ENCODE results near the gene RASSF4.

RASSF4 gene

DNA sequence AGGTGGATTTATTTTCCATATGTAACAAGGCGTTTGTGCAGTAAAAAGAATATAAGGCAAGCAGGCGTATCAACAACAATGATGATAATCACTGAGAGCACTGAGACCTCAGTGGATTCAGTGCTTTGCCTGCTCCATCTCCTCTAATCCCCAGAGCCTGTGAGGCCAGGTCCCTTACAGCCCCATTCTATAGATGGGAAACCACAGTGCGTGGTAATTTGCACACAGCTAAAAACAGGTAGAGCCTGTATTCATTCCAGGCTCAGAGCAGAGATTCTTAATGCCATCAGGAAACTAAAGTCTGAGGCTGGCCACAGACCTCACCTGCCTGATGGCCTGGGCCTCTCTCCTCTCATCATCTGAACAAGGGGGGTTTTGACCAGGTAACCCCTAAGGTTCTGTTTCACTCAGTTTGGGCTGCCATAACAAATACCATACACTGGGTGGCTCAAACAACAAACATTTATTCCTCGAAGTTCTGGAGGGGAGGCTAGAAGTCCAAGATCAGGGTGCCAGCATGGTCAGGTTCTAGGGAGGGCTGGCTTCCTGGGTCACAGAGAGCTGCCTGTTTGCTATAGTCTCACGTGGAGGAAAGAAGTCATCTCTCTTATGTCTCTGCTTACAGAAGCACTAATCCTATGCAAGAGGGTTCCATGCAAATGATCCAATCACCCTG, 10.3 kb upstream of the RASSF4 start:
- DNase-seq: no peak

DNA sequence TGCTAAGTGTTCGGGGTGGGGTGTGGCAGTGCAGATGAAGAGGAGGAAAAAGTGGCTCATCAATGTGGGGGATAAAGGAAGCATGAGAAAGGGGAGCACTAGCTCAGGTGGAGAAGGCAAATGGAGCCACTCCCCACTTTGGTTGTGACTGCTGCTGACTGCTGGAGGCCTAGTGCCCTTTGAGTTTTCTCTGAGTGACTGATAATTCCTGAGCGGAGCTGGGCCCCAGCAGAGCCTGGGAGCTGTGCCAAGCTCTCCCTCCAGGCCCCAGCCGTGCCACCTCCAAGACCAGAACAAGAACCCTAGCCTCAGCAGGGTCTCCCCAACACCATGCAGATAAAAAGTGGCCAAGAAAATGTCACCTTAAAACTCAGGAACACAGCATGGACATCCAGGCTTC, 9.7 kb upstream of the RASSF4 start:
- no peak for DNase-seq

DNA sequence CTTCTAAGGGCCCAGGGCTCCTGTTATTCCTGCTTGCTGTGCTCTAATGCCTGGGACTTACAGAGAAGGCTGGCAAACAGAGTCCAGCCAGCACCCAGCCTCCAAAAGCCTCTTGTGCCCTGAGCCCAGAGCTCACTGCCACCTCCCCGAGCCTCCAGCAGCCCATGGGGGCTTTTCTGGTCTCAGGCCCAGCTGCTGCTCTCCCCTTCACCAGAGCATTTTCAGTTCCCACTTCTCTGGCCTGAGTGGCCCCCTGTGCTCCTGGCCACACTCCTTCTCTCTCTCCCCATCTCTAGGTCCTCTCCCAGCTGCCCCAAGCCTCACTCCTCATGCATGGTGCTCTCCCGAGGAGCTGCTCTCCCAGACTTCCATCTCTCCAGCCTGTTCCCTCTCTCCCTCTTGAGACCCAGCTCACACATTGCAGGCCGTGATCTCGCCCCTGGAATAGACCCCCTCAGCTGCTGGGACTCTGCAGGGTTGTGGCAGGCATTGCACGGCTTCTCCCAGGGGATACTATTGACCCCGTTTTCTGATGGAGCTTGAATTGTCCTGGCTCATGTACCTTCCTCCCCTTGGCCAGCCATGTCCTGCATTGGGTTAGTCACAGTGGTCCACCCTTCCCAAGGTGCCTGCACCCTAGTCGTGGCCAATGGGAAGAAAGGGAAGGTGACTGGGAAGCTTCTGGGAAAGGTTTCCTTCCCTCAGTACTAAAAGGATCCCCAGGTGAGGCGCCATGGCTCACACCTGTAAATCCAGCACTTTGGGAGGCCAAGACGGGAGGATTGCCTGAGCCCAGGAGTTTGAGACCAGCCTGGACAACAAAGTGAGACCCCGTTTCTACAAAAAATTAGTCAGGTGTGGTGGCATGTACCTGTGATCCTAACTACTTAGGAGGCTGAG, 9.0 kb upstream of the RASSF4 start:
- DNase-seq: no peak

DNA sequence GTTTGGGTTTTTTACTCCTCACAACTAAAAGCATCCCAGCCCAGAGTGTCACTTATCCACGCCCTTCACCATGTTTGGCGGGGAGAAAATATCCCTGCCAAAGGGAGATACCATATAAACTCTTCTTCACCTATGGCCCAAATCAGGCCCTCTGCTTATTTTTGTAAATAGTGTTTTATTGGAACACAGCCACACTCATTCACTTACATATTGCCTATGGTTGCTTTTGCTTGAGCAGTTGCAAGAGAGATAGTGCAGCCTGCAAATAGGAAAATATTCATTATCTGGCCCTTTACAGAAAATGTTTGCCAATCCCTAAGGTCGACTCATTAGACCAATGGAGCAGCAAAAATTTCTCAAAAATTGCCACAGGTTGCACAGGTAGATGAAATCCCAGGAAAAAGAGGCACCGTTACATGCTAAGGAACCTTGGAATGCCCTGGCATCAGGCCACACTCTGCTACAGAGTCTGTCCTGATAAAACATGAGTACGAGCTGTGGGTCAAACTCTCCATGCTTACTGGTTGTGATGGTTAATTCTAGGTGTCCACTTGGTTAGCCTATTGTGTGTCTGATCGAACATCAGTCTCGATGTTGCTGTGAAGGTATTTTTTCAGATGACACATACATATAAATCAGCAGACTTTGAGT, 7.9 kb upstream of the RASSF4 start:
- no peak for DNase-seq

DNA sequence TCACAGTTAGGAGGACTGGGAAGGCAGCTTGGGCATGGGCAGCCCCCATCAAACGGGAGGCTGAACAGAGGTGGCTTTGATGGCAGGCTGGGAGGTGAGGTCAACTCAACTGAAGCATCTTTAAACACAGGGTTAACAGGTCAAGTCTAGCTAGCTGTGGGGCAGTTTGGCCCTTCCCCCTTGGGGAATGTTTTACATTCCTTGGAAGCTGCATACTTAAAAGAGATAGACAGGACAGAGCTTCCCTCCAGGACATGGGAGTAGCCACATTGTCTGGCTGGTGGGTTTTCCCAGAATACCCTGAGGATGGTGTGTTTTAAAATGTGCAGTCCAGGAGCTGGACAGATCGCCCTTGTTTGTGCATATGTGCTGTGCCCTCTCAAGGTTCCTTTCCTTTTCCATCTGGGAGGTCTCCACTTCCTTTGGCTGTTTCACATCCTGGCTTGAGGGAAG, 6.8 kb upstream of the RASSF4 start:
- DNase-seq: no peak

DNA sequence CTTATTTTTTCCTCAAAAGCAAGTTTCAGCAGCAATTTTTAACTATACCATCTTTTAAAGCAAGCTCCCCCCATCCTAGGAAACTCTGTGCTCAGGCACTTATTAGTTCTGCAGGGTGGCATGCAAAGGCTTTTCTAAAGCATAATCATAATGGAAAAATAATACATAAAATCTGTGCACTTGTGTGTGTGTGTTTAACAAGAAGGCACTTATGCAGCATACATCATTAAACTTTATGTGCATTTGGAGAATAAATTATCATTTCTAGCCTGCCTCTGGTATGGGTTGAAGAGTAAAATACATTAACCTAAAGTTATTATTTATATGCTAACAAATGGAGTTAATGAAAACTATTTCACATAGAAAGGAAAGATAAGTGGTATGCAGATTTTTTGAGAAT, 5.6 kb upstream of the RASSF4 start:
- DNase-seq: no peak

DNA sequence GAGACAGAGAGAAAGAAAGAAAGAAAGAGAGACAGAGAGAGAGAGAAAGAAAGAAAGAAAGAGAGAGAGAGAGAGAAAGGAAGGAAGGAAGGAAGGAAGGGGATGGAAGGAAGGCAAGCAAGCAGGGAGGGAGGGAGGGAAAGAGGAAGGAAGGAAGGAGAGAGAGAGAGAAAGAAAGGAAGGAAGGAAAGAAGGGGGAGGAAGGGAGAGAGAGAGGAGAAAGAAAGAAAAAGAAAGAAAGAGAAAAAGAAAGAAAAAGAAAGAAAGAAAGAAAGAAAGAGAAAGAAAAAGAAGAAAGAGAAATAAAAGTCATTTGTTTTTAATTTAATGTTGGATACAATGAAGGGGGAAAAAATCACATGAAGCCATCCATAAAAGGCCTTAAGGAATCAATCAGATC, 4.6 kb upstream of the RASSF4 start:
- DNase-seq: no peak

DNA sequence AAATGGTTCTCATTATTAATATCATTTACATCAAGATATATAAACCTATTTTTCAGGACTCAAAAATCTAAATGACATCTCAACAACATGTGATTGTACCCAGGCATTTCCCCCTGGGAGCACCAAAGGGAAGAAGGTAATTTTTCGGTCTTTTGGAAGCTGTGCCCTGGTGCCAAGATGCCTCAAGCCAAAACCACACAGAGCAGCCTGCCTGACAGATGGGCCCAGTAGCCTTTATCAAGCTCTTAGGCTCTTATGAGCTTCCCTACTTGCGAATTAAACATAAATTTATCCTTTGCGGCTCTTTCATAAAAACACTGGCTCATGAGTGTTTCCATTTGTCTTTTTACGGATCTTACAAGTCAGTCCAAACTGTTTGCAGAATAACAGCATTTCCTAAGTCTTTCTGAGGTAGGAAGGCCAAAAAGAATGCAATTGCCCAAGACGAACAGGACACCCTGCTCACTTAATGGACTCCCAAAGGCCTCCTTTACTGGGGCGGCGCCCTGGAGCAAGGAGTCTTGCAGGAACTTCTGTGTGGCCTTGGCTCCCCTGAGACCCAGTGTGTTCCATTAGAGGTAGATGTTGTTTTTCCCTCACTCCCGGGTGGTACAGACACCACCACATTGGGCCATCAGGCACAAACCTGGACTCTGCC, 4.1 kb upstream of the RASSF4 start:
- DNase-seq: no peak

DNA sequence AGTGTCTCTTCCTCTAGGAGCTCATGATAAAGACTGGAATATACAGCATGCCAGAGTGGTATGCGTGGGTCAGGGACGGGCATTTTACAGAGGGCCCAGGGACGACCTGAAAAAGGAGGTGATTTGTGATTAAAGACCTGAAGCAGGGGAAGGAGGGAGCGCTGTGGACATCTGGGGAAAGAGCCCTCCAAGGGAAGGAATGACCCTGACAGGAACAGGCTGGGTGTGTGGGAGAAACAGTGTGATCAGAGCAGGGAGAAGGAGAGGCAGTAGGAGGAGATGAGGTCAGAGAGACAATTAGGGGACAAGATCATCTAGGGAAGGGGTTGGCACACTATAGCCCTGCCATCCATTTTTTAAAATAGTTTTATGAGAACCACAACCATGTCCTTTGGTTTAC, 3.4 kb upstream of the RASSF4 start:
- DNase-seq: no peak

DNA sequence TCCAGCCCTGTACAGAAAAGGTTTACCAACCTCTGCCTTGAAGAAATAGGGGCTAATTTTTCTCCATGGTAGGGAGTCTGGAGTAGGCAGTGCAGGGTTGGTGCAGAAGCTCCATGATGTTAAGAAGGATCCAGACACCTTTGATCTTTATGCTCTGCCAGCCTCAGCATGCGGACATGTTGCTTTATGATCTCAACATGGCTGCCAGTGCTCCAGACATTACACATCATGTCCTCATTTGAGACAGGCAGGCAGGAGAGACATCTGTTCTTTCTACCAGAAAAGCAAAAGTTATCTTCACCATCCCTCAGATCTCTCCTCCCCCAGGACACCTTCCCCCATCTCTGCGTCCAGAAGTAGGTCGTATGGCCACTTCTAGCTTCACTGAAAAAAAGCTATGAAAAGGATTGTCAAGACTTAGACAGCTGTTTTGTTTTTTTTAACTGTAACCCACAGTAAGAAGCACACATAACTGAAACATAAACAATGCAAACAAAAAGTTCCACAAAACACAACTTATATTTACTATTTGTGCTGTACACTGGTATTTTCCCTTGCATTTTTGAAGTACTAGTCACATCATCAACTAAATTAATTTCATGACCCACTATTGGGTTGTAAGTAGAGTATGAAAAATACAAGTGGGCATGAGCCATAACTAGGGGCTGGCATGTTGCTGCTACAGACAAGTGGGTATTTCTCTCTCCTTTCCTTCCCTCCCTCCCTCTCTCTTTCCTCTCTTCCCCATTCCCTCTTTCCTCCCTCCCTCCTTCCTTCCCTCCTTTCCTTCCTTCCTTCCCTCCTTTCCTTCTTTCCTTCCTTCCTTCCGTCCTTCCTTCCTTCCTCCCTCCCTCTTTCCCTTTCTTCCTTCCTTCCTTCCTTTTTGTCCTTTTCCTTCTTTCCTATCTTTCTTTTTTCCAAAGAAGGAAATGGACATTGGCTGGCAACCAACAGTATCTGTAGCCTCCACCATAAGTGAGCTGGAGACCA, 2.6 kb upstream of the RASSF4 start:
- DNase-seq: no peak

DNA sequence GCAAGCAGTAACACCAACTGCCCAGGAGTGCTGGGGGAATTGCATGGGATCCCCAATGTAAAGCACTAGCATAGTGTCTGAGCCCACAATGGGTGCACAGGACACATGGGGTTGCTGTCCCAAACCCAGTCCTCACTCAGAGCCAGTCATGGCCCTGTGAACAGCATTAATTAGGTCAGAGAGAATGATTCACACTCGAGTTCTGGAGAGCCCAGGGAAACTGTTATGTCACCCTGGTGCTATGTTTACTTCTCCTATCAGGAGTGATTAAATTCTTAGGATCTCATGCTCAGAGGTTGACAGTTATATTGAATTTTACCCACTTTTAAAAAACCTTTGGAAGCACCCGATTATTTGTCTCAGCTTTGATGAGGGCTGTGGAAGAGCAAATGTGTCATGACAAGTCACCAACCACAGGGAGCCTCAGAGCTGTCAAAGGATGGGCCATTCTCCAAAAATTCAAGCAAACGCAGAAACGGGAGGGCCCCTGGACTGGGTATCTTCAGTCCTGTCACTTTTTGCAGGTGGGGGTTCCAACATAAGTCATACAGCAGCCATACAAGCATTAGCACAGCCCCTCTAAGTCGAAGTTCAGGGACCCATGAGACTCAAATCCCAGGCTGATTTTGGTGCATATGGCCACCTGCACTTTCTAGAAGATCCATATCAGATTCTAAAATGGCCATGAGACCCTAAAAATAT, 1.3 kb upstream of the RASSF4 start:
- DNase-seq: no peak

DNA sequence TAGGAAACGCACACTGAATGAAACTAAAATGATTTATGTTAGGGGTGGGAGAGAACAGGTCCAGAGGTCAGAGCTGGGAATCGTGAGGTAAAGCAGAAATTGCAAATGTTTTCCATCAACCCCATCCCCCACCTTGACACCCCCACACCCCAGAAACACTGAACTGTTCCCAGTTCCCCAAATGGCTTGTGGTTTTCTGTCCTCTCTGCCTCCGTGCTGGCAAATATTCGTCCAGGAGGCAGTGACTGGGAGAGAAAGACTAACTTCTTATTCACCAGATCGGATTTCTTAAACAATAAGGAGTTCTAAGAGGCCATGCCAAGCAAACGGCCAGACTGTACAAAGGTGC, 730 bp upstream of the RASSF4 start:
- no peak for DNase-seq

DNA sequence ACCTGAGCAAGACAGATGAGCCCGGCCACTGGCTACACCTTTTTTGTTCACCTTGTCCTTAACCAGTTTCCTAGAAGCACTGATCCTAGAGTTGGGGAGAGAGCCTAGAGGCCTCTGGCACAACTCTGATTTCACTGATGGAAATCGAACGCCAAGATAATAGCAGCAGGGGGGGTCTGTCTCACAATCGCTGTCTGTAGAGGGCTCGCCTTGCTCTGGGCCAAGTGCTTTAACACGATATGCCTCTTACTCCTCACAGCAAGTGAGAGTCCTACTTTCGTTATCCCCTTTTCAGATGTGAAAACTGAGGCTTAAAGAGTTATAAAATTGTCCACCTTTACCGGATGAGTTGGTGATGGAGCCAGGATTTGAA, 472 bp downstream of the RASSF4 start:
- DNase-seq: no peak

DNA sequence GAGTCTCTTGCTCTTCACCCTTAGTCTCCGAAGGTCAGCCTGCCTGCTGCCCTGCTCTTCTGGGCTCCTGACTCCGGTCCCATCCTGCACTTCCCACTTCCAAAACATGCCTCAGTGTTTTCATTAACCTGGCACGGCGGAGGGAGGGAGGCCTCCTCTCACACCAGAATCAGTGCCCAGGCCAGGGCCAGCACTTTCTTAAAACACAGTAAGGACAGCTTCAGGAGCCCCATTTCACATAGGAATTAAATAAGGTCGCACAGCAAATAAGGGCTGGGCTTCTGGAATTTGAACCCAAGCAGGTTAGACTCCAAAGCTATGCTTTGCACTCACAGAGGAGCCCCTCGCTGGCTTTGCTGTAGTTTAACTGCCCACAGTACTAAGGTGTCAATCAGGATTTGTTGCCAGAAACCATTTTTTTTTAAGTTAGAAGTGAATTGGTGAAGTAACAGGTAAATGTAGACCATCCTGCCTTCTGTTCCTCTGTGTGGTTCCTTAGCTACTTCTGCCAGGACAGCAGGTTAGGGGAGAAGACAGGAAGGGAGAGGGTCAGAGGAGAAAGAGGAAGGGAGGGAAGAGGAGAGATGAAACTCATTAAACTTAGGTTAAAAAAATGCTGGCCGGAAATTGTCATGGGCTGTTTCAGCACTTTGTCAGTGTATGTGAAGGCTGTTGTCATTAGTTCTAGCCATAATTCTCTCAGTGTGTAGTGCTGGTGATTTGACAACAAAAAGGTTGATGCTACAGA, 1.1 kb downstream of the RASSF4 start:
- DNase-seq: no peak

DNA sequence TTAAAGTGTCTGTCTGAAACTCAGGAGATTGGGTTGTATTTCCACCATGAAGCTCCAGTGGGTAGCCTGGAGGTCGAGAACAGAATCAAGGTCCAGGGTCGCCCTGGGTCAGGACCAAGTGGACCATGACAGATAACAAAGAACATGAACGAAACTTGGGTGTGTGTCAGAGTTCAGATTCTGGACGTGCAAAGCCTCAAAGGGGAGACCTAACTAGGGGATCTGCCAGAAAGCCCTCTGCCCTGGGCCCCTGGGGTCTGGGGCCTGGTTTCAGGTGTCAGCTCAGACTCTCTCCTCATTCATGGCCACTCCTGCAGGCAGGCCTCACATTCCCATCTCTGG, 1.6 kb downstream of the RASSF4 start:
- DNase-seq: no peak

DNA sequence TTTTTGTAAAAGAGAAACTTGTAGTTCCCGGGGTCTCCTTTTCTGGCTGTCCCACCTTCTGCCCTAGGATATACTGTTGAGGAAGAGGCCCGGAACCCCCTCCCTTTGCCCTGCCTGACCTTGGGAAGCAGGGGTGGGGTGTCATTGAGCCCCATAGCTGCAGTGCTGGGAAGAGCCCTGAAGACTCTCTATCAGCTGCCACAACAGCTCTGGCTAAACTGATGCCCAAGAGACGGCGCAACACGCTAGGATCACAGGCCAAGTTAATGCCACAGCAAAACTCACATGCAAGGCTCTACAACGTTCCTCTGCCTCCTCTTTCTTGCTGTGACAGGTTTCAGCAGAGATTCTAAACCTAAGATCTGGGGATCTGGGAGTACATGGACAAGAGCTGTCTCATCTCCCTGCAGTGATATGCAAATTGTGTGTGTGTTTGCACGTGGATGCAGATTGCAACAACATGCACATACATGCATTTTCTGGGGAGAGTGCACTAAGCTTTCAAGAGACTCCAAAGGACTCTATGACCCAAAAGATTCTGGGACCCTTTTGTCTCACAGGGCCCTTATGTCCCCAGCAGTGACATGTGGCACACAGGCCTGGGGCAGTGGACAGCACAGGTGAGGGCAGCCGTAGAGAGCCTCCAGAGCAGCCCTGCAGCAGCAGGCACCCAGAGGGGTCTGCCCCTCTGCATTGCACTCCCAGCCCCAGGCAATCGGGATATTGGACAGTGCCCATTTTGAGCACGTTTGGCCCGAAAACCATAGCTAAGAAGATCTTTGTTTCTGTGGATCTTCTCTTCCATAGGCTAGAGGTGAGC, 2.5 kb downstream of the RASSF4 start:
- no peak for DNase-seq

DNA sequence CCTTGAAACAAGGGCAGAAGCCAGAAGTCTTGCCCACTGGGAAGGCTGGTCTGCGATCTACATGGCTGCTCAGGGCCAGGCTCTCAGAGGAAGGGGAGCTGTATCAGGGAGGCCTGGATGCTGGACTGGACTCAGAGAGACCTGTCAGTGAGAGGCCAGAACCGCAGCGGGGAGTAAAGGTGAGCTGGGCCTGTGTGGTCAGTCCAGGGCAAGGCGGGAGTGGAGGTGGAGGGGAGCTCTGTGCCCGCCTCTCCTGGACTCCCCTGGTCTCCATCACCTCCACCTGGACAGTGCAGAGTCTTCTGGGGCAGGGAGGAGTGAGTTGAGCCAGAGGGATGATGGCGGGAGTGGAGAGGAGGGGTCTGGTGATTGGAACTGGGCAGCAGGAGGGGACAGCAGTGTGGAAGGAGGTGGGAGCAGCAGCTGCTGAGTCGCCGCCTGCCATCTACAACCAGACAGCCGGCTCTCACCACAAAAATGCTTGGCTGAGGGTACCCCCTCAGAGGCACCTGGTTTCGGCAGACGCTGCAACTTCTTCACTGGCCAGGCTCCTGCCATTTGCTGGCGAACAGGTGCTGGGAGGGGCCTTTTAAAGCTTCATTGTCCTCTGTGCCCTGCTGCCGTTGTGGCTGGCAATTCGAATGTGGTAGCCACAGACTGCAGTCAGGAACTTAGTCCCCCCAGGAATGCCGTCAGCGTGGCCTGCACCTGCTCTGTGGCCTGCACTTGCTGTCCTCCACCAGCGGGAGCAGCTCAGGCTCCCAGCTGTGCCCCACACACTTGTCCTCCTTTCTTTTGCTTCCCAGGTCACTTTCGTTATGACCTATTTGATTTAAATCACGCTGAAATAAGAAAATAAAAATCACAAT, 3.5 kb downstream of the RASSF4 start:
- no peak for DNase-seq

DNA sequence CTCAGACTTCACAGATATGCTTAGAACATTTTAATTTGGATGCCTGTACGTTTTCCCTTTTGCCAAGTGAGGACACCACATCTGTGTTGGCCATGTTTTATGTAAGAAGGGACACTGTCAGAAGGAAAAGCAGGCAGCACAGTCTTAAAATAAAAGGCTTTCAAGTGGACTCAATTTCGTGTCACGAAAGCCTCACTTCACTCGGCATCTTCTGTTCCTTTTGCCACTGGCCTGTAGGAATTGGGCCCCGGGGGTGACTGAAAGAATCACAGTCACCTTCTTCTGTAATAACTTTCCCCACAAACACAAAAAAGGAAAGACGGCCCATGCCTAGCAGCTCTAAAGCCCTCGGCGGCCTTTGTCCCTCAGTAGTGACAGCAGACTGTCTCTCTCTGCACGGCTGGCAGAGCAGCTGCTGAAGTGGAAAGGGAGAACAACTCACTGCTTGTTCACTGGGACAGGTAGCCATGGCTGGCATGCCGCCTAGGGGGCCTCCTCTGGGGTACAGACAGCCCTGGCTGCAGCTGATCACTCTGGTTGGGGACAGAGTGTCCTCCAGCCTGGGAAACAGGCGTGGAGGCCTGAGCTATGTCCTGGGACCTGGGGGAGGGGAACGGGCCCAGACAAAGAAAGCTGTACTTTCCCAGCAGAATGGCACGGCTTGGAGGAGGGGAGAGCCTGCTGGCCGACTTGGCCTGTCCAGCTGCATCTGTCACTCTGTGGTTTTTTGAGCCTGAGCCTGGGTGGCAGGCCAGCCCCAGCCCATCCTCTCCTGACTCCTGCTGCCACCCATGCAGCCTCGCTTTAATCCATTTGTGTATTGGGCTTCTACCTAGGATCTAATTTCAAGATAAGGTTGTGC, 4.4 kb downstream of the RASSF4 start:
- no peak for DNase-seq
